Osteoblast (primary cell): ENCODE measurements around the gene SLC25A33. TPM values are rescaled to one million over a fixed set of nuclear protein-coding genes. Genes with fewer than 3 reads are reported as not detected.
A peak's percentile ranks its signal among the peaks of the same experiment; 100 is the strongest.

Experiments used
- DNase-seq: peaks from one replicate; pipeline ENCODE4 v3.0.0; 2011; ENCODE audit warnings: low spot score, mixed read lengths; ENCODE audit not compliant: insufficient read length; ENCODE audit errors: missing footprints
- H2AFZ ChIP-seq: 2 replicates; pipeline ENCODE4 v1.6.0; 2011; ENCODE audit warnings: mild to moderate bottlenecking, low read length
- H3K27ac ChIP-seq: 2 replicates; pipeline ENCODE4 v1.5.1; 2011; ENCODE audit warnings: mild to moderate bottlenecking, low read depth, low read length, moderate library complexity
- H3K27me3 ChIP-seq: 2 replicates; pipeline ENCODE4 v1.6.0; 2012; ENCODE audit warnings: mild to moderate bottlenecking, control low read depth, inconsistent platforms, low read length, moderate library complexity; ENCODE audit not compliant: insufficient read depth
- H3K36me3 ChIP-seq: 2 replicates; pipeline ENCODE4 v1.5.1; 2011; ENCODE audit warnings: mild to moderate bottlenecking, low read length, control low read depth, moderate library complexity; ENCODE audit not compliant: insufficient read depth
- H3K4me1 ChIP-seq: 2 replicates; pipeline ENCODE4 v1.5.1; 2011; ENCODE audit warnings: mild to moderate bottlenecking, low read length, control low read depth, moderate library complexity; ENCODE audit not compliant: insufficient read depth
- H3K4me2 ChIP-seq: 2 replicates; pipeline ENCODE4 v1.6.0; 2011; ENCODE audit warnings: mild to moderate bottlenecking, low read length; ENCODE audit not compliant: insufficient read depth
- H3K4me3 ChIP-seq: fragments of 200-600 bp; sonication (generic); 3 replicates; pipeline ENCODE4 v1.5.1; 2012; ENCODE audit warnings: mild to moderate bottlenecking, low read length, inconsistent platforms; ENCODE audit not compliant: insufficient read depth
- H3K79me2 ChIP-seq: 2 replicates; pipeline ENCODE4 v1.6.0; 2012; ENCODE audit warnings: mild to moderate bottlenecking, low read length, control low read depth, inconsistent platforms; ENCODE audit not compliant: insufficient read depth
- H3K9me3 ChIP-seq: 2 replicates; pipeline ENCODE4 v1.5.1; 2011; ENCODE audit warnings: low read depth, low read length, control low read depth
- H4K20me1 ChIP-seq: 2 replicates; pipeline ENCODE4 v1.6.0; 2012; ENCODE audit warnings: mild to moderate bottlenecking, low read length, control low read depth; ENCODE audit not compliant: insufficient read depth
- CTCF ChIP-seq: IDR thresholded peaks from 2 replicates; pipeline ENCODE4 v1.5.1; 2011; ENCODE audit warnings: mild to moderate bottlenecking, low read depth, low read length, moderate library complexity; ENCODE audit errors: extremely low read depth
- total RNA-seq: library from RNA; depleted of rRNA; stranded (reverse); fragments of >200 nt; gene quantifications from 2 replicates; pipeline ENCODE4 v1.2.3, GENCODE V29; 2012

Gene SLC25A33
- total RNA-seq, 1 donor, result 7.2 TPM

- peaks cover 14% of the 10 kb centered on the region for H3K79me2 ChIP-seq
- H3K27me3 ChIP-seq, result no peaks in the 10 kb centered on the region
- H4K20me1 ChIP-seq, result no peaks in the 10 kb centered on the region
- DNase-seq, result no peak
- no peak overlapping the region for H2AFZ ChIP-seq
- H3K36me3 ChIP-seq, result no peaks in the 10 kb centered on the region
- H3K4me1 ChIP-seq, result peaks cover 5% of the 10 kb centered on the region
- no peak overlapping the region for H3K4me2 ChIP-seq
- H3K27ac ChIP-seq, result no peak overlapping the region
- TF ChIP-seq CTCF, result no peak
- H3K9me3 ChIP-seq, result no peaks in the 10 kb centered on the region
- H3K4me3 ChIP-seq, result no peak overlapping the region
Measured at GRCh38 chr1:9536301-9536700, 3.0 kb upstream of the SLC25A33 start.

GRCh38 chr1:9537863-9538668, 1.2 kb upstream of the SLC25A33 start:
- H3K9me3 ChIP-seq, result no peaks in the 10 kb centered on the region
- H2AFZ ChIP-seq, result peak overlapping the region; percentile 19
- H4K20me1 ChIP-seq, result peaks cover 6% of the 10 kb centered on the region
- peaks cover 30% of the 10 kb centered on the region for H3K79me2 ChIP-seq
- H3K4me1 ChIP-seq, result peaks cover 5% of the 10 kb centered on the region
- DNase-seq, result no peak
- H3K27me3 ChIP-seq, result no peaks in the 10 kb centered on the region
- TF ChIP-seq CTCF, result no peak
- H3K27ac ChIP-seq, result no peak overlapping the region
- H3K4me3 ChIP-seq, result no peak overlapping the region
- no peaks in the 10 kb centered on the region for H3K36me3 ChIP-seq
- H3K4me2 ChIP-seq, result no peak overlapping the region

DNA sequence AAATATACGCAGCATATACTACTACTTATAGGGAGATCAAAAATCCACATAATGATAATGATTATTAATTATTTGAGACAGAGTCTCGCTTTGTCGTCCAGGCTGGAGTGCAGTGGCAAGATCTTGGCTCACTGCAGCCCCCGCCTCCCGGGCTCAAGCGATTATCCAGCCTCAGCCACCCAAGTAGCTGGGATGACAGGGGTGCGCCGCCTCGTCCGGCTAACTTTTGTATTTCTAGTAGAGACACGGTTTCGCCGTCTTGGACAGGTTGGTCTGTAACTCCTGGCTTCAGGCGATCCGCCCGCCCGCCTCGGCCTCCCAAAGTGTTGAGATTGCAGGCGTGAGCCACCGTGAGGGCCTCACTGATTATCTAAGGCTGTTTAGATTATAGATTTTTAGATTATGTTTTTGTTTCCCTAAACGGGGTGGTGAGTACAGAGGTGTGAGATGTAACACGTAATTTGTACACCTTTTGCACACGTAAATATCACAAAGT, 548 bp upstream of the SLC25A33 start:
- H3K27me3 ChIP-seq, result no peaks in the 10 kb centered on the region
- no peak for TF ChIP-seq CTCF
- H3K27ac ChIP-seq, result peak overlapping the region; percentile 82
- peaks cover 5% of the 10 kb centered on the region for H3K4me1 ChIP-seq
- DNase-seq, result no peak
- H2AFZ ChIP-seq, result peak overlapping the region; percentile 87
- H3K4me3 ChIP-seq, result peak overlapping the region; percentile 27
- H3K9me3 ChIP-seq, result no peaks in the 10 kb centered on the region
- peaks cover 11% of the 10 kb centered on the region for H4K20me1 ChIP-seq
- peak overlapping the region; percentile 48 for H3K4me2 ChIP-seq
- H3K36me3 ChIP-seq, result no peaks in the 10 kb centered on the region
- H3K79me2 ChIP-seq, result peaks cover 37% of the 10 kb centered on the region

DNA sequence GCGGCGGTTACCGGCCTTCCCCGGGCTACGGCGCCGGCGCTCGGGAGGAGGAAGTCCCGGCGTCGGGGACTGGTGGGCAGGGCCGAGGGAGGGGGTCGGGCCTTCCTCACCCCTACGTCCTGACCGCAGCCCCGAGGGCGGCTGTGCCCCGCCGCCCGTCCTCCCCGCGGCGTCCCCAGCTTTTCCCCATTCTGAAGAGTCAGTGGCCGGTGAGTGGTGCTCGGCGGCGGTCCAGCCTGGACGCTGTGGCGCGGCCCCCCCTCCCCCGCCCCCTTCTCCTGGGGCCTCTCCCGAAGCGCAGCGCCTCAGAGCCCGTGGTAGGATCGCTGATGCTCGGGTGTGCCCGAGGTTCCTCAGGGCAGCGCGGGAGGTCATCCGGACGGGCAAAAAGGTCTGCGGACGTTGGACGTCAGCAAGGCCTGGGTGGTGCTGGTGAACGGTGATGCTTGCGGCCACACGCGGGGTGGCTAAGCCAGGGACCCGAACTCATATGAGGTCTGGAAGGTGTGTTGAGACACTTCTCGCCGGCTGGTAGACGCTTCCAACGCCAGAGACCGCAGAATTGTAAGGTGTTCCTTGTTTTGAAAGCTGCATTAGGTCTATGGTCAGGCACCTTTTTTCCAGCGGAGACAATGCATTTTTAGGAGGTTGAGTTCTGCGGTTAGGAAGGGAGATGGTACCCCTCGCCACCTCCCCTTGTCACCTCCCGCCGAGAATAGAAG, 725 bp downstream of the SLC25A33 start:
- TF ChIP-seq CTCF, result no peak
- peak overlapping the region; percentile 75 for H3K27ac ChIP-seq
- H3K9me3 ChIP-seq, result no peaks in the 10 kb centered on the region
- no peaks in the 10 kb centered on the region for H3K27me3 ChIP-seq
- peak overlapping the region; percentile 86 for H3K4me2 ChIP-seq
- H3K4me3 ChIP-seq, result peak overlapping the region; percentile 77
- H4K20me1 ChIP-seq, result peaks cover 14% of the 10 kb centered on the region
- H3K79me2 ChIP-seq, result peaks cover 50% of the 10 kb centered on the region
- H3K36me3 ChIP-seq, result no peaks in the 10 kb centered on the region
- peak; percentile 97 for DNase-seq
- H3K4me1 ChIP-seq, result peaks cover 5% of the 10 kb centered on the region
- H2AFZ ChIP-seq, result peak overlapping the region; percentile 69
